Upper lobe of left lung (tissue), 4 donors: ENCODE results near the gene NAE1.

Experiments
- POLR2A ChIP-seq, 4 donors: fragments of 450-650 bp; IDR thresholded peaks; one replicate each; pipeline ENCODE4 v1.5.1; 2016 to 2017; ENCODE audit warnings: antibody characterized with exemption in 4 of 4, mild to moderate bottlenecking in 2 of 4
- TF ChIP-seq, protein P1 (sequence below), 6 experiments: fragments of 450-650 bp in 4 of 6; fragments of 200-600 bp in 2 of 6; sonication (generic) in 2 of 6; IDR thresholded peaks; one replicate each; pipeline ENCODE4 v1.5.1; 2016 to 2019; ENCODE audit warnings: antibody characterized with exemption in 6 of 6

DNA sequence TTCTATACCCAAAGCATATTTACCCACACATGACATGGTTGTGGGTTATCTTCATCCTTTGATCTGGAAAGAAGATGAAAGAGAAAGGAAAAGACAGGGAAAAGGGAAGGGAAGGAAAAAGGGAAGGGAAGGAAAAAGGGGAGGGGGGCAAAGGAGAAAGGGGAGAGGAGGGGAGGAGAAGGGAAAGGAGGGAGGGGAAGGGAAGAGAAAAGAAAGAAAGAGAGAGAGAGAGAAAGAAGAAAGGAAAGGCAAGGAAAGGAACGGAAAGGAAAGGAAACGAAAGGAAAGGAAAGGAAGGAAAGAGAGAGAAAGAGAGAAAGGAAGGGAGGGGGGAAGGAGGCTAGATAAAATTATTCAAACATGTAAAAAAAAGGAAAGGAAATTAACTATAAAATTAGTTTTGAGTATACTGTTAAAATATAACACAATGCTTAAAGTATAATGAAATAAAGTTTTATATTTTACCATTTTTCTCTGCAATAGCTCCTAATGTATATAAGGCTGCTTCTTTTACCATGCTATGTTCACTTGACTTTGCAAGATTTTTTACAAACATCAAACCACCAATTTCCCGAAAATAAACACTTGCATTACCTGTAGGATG is 40.5 kb downstream of the NAE1 start:
- TF ChIP-seq, protein P1, sequence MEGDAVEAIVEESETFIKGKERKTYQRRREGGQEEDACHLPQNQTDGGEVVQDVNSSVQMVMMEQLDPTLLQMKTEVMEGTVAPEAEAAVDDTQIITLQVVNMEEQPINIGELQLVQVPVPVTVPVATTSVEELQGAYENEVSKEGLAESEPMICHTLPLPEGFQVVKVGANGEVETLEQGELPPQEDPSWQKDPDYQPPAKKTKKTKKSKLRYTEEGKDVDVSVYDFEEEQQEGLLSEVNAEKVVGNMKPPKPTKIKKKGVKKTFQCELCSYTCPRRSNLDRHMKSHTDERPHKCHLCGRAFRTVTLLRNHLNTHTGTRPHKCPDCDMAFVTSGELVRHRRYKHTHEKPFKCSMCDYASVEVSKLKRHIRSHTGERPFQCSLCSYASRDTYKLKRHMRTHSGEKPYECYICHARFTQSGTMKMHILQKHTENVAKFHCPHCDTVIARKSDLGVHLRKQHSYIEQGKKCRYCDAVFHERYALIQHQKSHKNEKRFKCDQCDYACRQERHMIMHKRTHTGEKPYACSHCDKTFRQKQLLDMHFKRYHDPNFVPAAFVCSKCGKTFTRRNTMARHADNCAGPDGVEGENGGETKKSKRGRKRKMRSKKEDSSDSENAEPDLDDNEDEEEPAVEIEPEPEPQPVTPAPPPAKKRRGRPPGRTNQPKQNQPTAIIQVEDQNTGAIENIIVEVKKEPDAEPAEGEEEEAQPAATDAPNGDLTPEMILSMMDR (IDR thresholded peaks at IDR 0.05), result no peak
- no peak for TF ChIP-seq POLR2A (IDR thresholded peaks at IDR 0.05)
